GM12865 (cell line): ENCODE data around the gene USP10.

Experiments used
- DNase-seq: peaks from one replicate; pipeline ENCODE4 v3.0.0; 2010; ENCODE audit warnings: low read depth
- H3K4me3 ChIP-seq: 2 replicates; pipeline ENCODE4 v1.5.1; 2011; ENCODE audit warnings: mild to moderate bottlenecking, low read depth, low read length, control low read depth
- TF ChIP-seq, protein P1 (sequence below): IDR thresholded peaks from 2 replicates; pipeline ENCODE4 v1.5.1; 2011; ENCODE audit warnings: low read length, control low read depth, low read depth, inconsistent platforms; ENCODE audit not compliant: insufficient read depth; ENCODE audit errors: missing control alignments

The USP10 gene

DNA sequence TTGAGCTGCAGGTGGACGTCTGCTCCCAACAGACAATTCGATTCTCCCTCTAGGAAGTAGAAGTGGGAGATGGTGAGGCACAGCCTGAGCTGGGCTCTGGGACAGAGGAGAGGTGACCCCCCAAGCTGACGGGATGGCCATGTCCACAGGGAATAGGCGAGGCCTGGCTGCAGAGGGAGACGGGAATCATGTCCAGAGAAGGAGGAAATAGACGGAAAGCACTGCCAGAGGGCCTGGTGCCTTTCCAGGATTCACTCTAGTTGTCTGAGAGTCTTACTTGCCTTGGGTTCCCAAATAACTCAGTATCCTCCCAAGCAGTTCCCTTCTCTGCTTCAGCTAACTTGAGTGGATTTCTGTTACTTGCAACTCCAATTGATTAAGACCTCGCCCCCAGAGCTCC is 115.7 kb downstream of the USP10 start:
- no peak for DNase-seq
- TF ChIP-seq, protein P1, sequence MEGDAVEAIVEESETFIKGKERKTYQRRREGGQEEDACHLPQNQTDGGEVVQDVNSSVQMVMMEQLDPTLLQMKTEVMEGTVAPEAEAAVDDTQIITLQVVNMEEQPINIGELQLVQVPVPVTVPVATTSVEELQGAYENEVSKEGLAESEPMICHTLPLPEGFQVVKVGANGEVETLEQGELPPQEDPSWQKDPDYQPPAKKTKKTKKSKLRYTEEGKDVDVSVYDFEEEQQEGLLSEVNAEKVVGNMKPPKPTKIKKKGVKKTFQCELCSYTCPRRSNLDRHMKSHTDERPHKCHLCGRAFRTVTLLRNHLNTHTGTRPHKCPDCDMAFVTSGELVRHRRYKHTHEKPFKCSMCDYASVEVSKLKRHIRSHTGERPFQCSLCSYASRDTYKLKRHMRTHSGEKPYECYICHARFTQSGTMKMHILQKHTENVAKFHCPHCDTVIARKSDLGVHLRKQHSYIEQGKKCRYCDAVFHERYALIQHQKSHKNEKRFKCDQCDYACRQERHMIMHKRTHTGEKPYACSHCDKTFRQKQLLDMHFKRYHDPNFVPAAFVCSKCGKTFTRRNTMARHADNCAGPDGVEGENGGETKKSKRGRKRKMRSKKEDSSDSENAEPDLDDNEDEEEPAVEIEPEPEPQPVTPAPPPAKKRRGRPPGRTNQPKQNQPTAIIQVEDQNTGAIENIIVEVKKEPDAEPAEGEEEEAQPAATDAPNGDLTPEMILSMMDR: no peak
- H3K4me3 ChIP-seq: no peak overlapping the region

DNA sequence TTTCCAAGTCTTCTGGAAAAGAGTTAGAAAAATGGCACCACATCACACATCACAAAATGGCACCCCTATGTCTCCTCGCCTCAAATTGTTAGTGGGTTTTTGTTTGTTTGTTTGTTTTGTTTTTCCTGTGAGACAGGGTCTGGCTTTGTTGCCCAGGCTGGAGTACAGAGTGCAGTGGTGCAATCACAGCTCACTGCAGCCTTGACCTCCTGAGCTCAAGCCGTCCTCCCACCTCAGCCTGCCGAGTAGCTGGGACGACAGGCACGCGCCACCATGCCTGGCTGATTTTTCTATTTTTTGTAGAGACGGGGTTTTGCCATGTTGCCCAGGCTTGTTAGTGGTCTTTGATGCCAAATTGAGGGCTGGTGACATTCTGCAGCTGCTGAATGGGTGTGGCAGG is 116.2 kb downstream of the USP10 start:
- TF ChIP-seq, protein P1: no peak
- no peak overlapping the region for H3K4me3 ChIP-seq
- no peak for DNase-seq

DNA sequence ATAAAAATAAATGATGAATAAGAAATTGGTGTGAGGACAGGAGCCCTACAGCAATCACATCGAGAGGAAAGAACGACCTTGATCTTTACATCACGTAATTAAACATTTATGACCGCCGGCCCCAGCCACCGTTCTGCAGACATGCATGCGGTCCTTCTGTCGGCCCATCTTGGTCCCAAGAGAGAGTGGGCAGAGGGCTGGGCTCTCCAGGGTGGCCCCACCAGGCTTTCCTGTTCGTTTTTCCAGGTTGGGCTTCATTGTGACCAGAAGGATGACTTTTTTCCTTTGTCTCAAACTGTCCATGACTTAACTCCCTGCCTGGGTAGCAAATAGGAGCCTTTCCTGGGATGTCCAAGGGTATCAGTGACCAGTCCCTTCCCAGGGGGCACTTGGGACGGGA is 116.7 kb downstream of the USP10 start:
- no peak overlapping the region for H3K4me3 ChIP-seq
- TF ChIP-seq, protein P1: no peak
- no peak for DNase-seq

DNA sequence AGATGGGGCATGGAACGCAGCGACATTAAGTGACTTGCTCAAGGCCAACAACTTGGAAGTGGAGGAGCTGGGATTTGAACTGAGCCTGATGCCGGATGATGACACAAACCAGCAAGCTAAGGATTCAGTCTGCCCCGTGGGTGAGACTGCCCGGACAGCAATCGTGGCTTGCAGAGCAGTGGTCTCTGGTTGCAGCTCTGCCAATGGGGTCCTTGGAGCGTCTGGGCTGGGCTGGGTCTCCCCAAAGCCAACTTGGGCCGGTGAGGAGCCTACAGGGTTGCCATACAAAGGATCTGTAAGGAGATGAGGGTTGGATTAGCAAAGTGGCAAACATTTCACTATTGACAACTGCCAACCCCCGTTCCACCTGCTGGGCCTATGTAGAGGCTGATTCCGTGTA is 117.4 kb downstream of the USP10 start:
- TF ChIP-seq, protein P1: no peak
- no peak overlapping the region for H3K4me3 ChIP-seq
- DNase-seq: no peak

DNA sequence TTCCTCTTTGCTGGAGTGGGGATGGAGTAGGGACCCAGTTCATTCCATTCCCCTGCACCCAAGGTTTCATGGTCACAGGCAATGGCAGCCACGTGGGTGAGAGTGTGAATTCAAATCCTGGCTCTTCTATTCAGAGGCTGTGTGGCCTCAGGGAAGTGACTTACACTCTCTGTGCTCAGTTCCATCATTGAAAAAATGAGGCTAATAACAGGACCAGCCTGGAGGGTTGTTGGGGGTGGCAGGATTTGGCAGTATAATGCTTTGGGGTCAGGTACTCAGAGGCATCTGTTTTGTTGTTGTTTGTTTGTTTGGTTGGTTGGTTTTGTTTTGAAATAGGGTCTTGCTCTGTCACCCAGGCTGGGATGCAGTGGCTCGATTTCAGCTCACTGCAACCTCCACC is 117.8 kb downstream of the USP10 start:
- TF ChIP-seq, protein P1: no peak
- no peak for DNase-seq
- no peak overlapping the region for H3K4me3 ChIP-seq

DNA sequence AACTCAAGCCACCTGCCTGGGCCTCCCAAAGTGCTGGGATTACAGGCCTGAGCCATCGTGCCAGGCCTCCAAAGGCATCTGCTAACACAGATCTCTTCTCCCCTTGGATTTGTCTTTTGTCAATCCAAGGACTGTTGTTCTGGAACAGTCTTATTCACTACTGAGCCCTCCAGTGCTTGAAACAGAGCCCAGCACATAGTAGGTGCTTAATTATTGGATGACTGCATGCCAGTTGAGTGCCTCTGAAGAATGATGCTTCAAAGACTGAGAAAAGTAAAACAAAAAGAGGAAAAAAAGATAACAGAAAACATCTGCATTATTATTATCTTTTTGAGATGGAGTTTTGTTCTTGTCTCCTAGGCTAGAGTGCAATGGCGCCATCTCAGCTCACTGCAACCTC is 118.3 kb downstream of the USP10 start:
- no peak overlapping the region for H3K4me3 ChIP-seq
- DNase-seq: no peak
- TF ChIP-seq, protein P1: no peak

DNA sequence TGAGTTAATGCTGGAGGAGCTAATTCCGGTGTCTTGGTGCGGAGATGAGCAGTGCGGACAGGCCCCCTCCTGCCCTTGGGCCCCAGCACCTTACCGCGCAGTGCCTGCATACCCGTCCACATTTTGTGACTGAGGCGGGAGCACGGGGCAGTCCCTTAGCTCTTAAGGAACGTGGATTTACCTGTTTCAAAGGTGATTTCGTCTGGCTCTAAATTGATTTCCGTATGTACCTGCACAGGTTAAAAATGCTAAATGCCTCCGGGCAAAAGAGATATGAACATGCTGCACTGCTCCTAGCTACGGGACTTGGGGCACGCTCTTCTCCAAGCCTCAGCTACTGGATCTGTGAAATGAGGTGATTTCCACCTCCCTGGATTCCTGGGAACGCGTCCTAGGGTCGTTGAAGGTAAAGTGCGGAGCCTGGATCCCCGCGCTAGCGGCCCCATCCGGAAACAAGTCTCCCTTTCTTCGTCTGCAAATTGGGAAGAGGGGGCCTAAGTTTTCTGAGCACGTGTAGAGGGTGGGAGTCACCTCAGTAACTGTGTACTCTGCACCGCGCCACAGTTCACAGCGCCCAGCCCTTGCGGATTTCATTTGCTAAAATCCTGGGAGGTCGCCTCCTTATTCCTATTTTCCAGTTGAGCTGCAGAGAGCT is 119.3 kb downstream of the USP10 start:
- DNase-seq: no peak
- TF ChIP-seq, protein P1: no peak
- no peak overlapping the region for H3K4me3 ChIP-seq
